ENCODE measurements around the gene SHROOM3.

Gene SHROOM3

GRCh38 chr4:76533314-76533713 lies 98.3 kb downstream of the SHROOM3 start:
- H3K4me3 ChIP-seq (ENCODE audit: low read length), result no peak overlapping the region
- no peaks in the 10 kb centered on the region for H3K36me3 ChIP-seq (ENCODE audit: control insufficient read depth, insufficient read depth, low read length)
- H3K9ac ChIP-seq (ENCODE audit: low read length), result no peak overlapping the region
- no peaks in the 10 kb centered on the region for H3K9me3 ChIP-seq (ENCODE audit: control insufficient read depth, low read length)
- no peaks in the 10 kb centered on the region for H3K27me3 ChIP-seq (ENCODE audit: control insufficient read depth, insufficient read depth, low read length)
- peaks cover 5% of the 10 kb centered on the region for H3K4me1 ChIP-seq (ENCODE audit: control insufficient read depth, insufficient read depth, low read length)

GRCh38 chr4:76535603-76536372 lies 100.8 kb downstream of the SHROOM3 start:
- no peak overlapping the region for H3K4me3 ChIP-seq (ENCODE audit: low read length)
- H3K9me3 ChIP-seq (ENCODE audit: control insufficient read depth, low read length), result no peaks in the 10 kb centered on the region
- H3K36me3 ChIP-seq (ENCODE audit: control insufficient read depth, insufficient read depth, low read length), result no peaks in the 10 kb centered on the region
- no peak overlapping the region for H3K9ac ChIP-seq (ENCODE audit: low read length)
- H3K4me1 ChIP-seq (ENCODE audit: control insufficient read depth, insufficient read depth, low read length), result peaks cover 4% of the 10 kb centered on the region
- H3K27me3 ChIP-seq (ENCODE audit: control insufficient read depth, insufficient read depth, low read length), result no peaks in the 10 kb centered on the region

- Histone ChIP-seq H3K4me1 (ENCODE audit: control insufficient read depth, insufficient read depth, low read length) (peaks cover 4% of the 10 kb centered on the region), H3K9me3 (ENCODE audit: control insufficient read depth, low read length) (no peaks in the 10 kb centered on the region), H3K27me3 (ENCODE audit: control insufficient read depth, insufficient read depth, low read length) (no peaks in the 10 kb centered on the region), H3K36me3 (ENCODE audit: control insufficient read depth, insufficient read depth, low read length) (no peaks in the 10 kb centered on the region), H3K4me3 (ENCODE audit: low read length) (no peak overlapping the region), H3K9ac (ENCODE audit: low read length) (no peak overlapping the region)
These were observed 101.3 kb downstream of the SHROOM3 start for GRCh38 chr4:76536373-76536689.

- Histone ChIP-seq H3K4me3 (ENCODE audit: low read length) (no peak overlapping the region), H3K9me3 (ENCODE audit: control insufficient read depth, low read length) (no peaks in the 10 kb centered on the region), H3K4me1 (ENCODE audit: control insufficient read depth, insufficient read depth, low read length) (peaks cover 4% of the 10 kb centered on the region), H3K9ac (ENCODE audit: low read length) (no peak overlapping the region), H3K36me3 (ENCODE audit: control insufficient read depth, insufficient read depth, low read length) (no peaks in the 10 kb centered on the region), H3K27me3 (ENCODE audit: control insufficient read depth, insufficient read depth, low read length) (no peaks in the 10 kb centered on the region)
These were observed 103.3 kb downstream of the SHROOM3 start for GRCh38 chr4:76538296-76538695.

GRCh38 chr4:76539979-76540378 lies 105.0 kb downstream of the SHROOM3 start:
- Histone ChIP-seq H3K9ac (ENCODE audit: low read length) (no peak overlapping the region), H3K9me3 (ENCODE audit: control insufficient read depth, low read length) (no peaks in the 10 kb centered on the region), H3K27me3 (ENCODE audit: control insufficient read depth, insufficient read depth, low read length) (no peaks in the 10 kb centered on the region), H3K36me3 (ENCODE audit: control insufficient read depth, insufficient read depth, low read length) (no peaks in the 10 kb centered on the region), H3K4me3 (ENCODE audit: low read length) (no peak overlapping the region), H3K4me1 (ENCODE audit: control insufficient read depth, insufficient read depth, low read length) (peaks cover 4% of the 10 kb centered on the region)

- H3K4me1 ChIP-seq (ENCODE audit: control insufficient read depth, insufficient read depth, low read length), result peaks cover 4% of the 10 kb centered on the region
- no peak overlapping the region for H3K4me3 ChIP-seq (ENCODE audit: low read length)
- H3K36me3 ChIP-seq (ENCODE audit: control insufficient read depth, insufficient read depth, low read length), result no peaks in the 10 kb centered on the region
- no peaks in the 10 kb centered on the region for H3K9me3 ChIP-seq (ENCODE audit: control insufficient read depth, low read length)
- no peaks in the 10 kb centered on the region for H3K27me3 ChIP-seq (ENCODE audit: control insufficient read depth, insufficient read depth, low read length)
- no peak overlapping the region for H3K9ac ChIP-seq (ENCODE audit: low read length)
These were observed 105.5 kb downstream of the SHROOM3 start for GRCh38 chr4:76540486-76540885.

- Histone ChIP-seq H3K4me3 (ENCODE audit: low read length) (no peak overlapping the region), H3K27me3 (ENCODE audit: control insufficient read depth, insufficient read depth, low read length) (no peaks in the 10 kb centered on the region), H3K36me3 (ENCODE audit: control insufficient read depth, insufficient read depth, low read length) (no peaks in the 10 kb centered on the region)
These were observed 108.3 kb downstream of the SHROOM3 start for GRCh38 chr4:76543378-76543777.

GRCh38 chr4:76544725-76545124 lies 109.7 kb downstream of the SHROOM3 start:
- no peak overlapping the region for H3K4me3 ChIP-seq (ENCODE audit: low read length)
- H3K36me3 ChIP-seq (ENCODE audit: control insufficient read depth, insufficient read depth, low read length), result no peaks in the 10 kb centered on the region
- no peak overlapping the region for H3K9ac ChIP-seq (ENCODE audit: low read length)
- H3K4me1 ChIP-seq (ENCODE audit: control insufficient read depth, insufficient read depth, low read length), result peaks cover 32% of the 10 kb centered on the region
- no peaks in the 10 kb centered on the region for H3K9me3 ChIP-seq (ENCODE audit: control insufficient read depth, low read length)
- H3K27me3 ChIP-seq (ENCODE audit: control insufficient read depth, insufficient read depth, low read length), result no peaks in the 10 kb centered on the region

More at GRCh38 chr4:76543378-76543777, 108.3 kb downstream of the SHROOM3 start:
- Histone ChIP-seq H3K4me1 (ENCODE audit: control insufficient read depth, insufficient read depth, low read length) (peaks cover 23% of the 10 kb centered on the region), H3K9me3 (ENCODE audit: control insufficient read depth, low read length) (no peaks in the 10 kb centered on the region), H3K9ac (ENCODE audit: low read length) (no peak overlapping the region)

- H3K9me3 ChIP-seq (ENCODE audit: control insufficient read depth, low read length), result no peaks in the 10 kb centered on the region
- H3K27me3 ChIP-seq (ENCODE audit: control insufficient read depth, insufficient read depth, low read length), result no peaks in the 10 kb centered on the region
- no peak overlapping the region for H3K9ac ChIP-seq (ENCODE audit: low read length)
- H3K4me3 ChIP-seq (ENCODE audit: low read length), result no peak overlapping the region
- peaks cover 33% of the 10 kb centered on the region for H3K4me1 ChIP-seq (ENCODE audit: control insufficient read depth, insufficient read depth, low read length)
- no peaks in the 10 kb centered on the region for H3K36me3 ChIP-seq (ENCODE audit: control insufficient read depth, insufficient read depth, low read length)
These were observed 110.3 kb downstream of the SHROOM3 start for GRCh38 chr4:76545226-76545884.

GRCh38 chr4:76546327-76546726 lies 111.3 kb downstream of the SHROOM3 start:
- H3K4me1 ChIP-seq (ENCODE audit: control insufficient read depth, insufficient read depth, low read length), result peaks cover 33% of the 10 kb centered on the region
- H3K27me3 ChIP-seq (ENCODE audit: control insufficient read depth, insufficient read depth, low read length), result no peaks in the 10 kb centered on the region
- no peak overlapping the region for H3K4me3 ChIP-seq (ENCODE audit: low read length)
- H3K9ac ChIP-seq (ENCODE audit: low read length), result no peak overlapping the region
- no peaks in the 10 kb centered on the region for H3K9me3 ChIP-seq (ENCODE audit: control insufficient read depth, low read length)
- no peaks in the 10 kb centered on the region for H3K36me3 ChIP-seq (ENCODE audit: control insufficient read depth, insufficient read depth, low read length)

GRCh38 chr4:76546759-76547742 lies 112.0 kb downstream of the SHROOM3 start:
- H3K9ac ChIP-seq (ENCODE audit: low read length), result no peak overlapping the region

GRCh38 chr4:76548704-76549103 lies 113.7 kb downstream of the SHROOM3 start:
- Histone ChIP-seq H3K4me1 (ENCODE audit: control insufficient read depth, insufficient read depth, low read length) (peaks cover 33% of the 10 kb centered on the region), H3K9ac (ENCODE audit: low read length) (no peak overlapping the region), H3K27me3 (ENCODE audit: control insufficient read depth, insufficient read depth, low read length) (no peaks in the 10 kb centered on the region), H3K36me3 (ENCODE audit: control insufficient read depth, insufficient read depth, low read length) (no peaks in the 10 kb centered on the region), H3K9me3 (ENCODE audit: control insufficient read depth, low read length) (no peaks in the 10 kb centered on the region), H3K4me3 (ENCODE audit: low read length) (no peak overlapping the region)

More at GRCh38 chr4:76546759-76547742, 112.0 kb downstream of the SHROOM3 start:
- Histone ChIP-seq H3K4me1 (ENCODE audit: control insufficient read depth, insufficient read depth, low read length) (peaks cover 33% of the 10 kb centered on the region), H3K4me3 (ENCODE audit: low read length) (no peak overlapping the region), H3K9me3 (ENCODE audit: control insufficient read depth, low read length) (no peaks in the 10 kb centered on the region), H3K27me3 (ENCODE audit: control insufficient read depth, insufficient read depth, low read length) (no peaks in the 10 kb centered on the region), H3K36me3 (ENCODE audit: control insufficient read depth, insufficient read depth, low read length) (no peaks in the 10 kb centered on the region)
